HG03558 (cell line): ENCODE results near the gene GSX2.
"Not testable (repeated sequence)": the region's sequence is repeated elsewhere in the genome, so short reads cannot be mapped to it uniquely, and the experiment has no call there.

ENCODE experiments used
- ATAC-seq: cut with Tn5 transposase; IDR thresholded peaks from one replicate; pipeline ENCODE4 v1.9.1; 2021; ENCODE audit warnings: moderate number of reproducible peaks; ENCODE audit not compliant: unreplicated experiment; ENCODE audit errors: extremely low read depth

GSX2 gene

GRCh38 chr4:54101190-54102041, 1.5 kb downstream of the GSX2 start:
- no peak for ATAC-seq

GRCh38 chr4:54102531-54103106, 2.7 kb downstream of the GSX2 start:
- no peak for ATAC-seq

GRCh38 chr4:54103190-54103574, 3.2 kb downstream of the GSX2 start:
- no peak for ATAC-seq

GRCh38 chr4:54104907-54105306, 4.9 kb downstream of the GSX2 start:
- no peak for ATAC-seq

- no peak for ATAC-seq
Observed at GRCh38 chr4:54107951-54108748, 8.2 kb downstream of the GSX2 start.

GRCh38 chr4:54109241-54110018, 9.5 kb downstream of the GSX2 start:
- ATAC-seq: no peak

- no peak for ATAC-seq
Observed at GRCh38 chr4:54110019-54110416, 10.1 kb downstream of the GSX2 start.

GRCh38 chr4:54113206-54113605, 13.2 kb downstream of the GSX2 start:
- not testable (repeated sequence) for ATAC-seq

GRCh38 chr4:54116246-54116645, 16.3 kb downstream of the GSX2 start:
- not testable (repeated sequence) for ATAC-seq

GRCh38 chr4:54118850-54119589, 19.1 kb downstream of the GSX2 start:
- no peak for ATAC-seq

GRCh38 chr4:54120518-54120917, 20.6 kb downstream of the GSX2 start:
- no peak for ATAC-seq

- no peak for ATAC-seq
Observed at GRCh38 chr4:54127660-54128059, 27.7 kb downstream of the GSX2 start.

- not testable (repeated sequence) for ATAC-seq
Observed at GRCh38 chr4:54128694-54129093, 28.7 kb downstream of the GSX2 start.

- ATAC-seq: no peak
Observed at GRCh38 chr4:54139332-54139731, 39.4 kb downstream of the GSX2 start.

GRCh38 chr4:54140287-54140686, 40.3 kb downstream of the GSX2 start:
- no peak for ATAC-seq

- ATAC-seq: no peak
Observed at GRCh38 chr4:54144199-54144598, 44.2 kb downstream of the GSX2 start.

GRCh38 chr4:54144661-54145171, 44.8 kb downstream of the GSX2 start:
- ATAC-seq: no peak

GRCh38 chr4:54146139-54146538, 46.2 kb downstream of the GSX2 start:
- no peak for ATAC-seq

- no peak for ATAC-seq
Observed at GRCh38 chr4:54149323-54149722, 49.4 kb downstream of the GSX2 start.
